ENCODE measurements around the gene FGFR4. TPM values are rescaled to one million over a fixed set of nuclear protein-coding genes. Genes with fewer than 3 reads are reported as not detected.
A peak's percentile ranks its signal among the peaks of the same experiment; 100 is the strongest.

FGFR4 gene
- total RNA-seq, 1 experiment from 2014 or later = 24.6 TPM

DNA sequence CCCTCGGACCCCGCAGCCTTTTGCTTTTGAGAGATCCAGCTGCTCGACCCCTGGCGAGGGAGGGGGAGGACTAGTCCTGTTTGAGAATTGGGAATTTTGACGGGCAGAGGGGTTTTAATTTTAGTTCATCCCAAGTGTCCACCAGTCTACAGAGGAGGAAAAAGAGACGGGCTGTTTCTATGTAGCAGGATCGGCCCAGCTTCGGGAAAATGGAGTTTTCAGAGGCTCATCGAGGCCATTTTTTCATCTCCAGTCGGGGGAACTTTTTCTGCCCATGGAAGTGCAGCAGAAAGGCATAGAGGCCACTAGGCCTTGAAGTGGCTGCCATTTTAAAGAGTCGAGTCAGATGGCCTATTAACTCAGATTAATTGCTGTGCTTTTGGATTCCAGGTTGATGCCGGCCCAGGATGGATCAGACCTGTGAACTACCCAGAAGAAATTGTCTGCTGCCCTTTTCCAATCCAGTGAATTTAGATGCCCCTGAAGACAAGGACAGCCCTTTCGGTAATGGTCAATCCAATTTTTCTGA, 48.0 kb downstream of the FGFR4 start:
- Histone ChIP-seq H3K27ac (ENCODE audit: low read length) (peak overlapping the region; percentile 35), H3K79me2 (ENCODE audit: low read length) (peaks cover 53% of the 10 kb centered on the region), H2AFZ (ENCODE audit: low read length) (peak overlapping the region; percentile 94), H3K4me2 (ENCODE audit: low read length) (peak overlapping the region; percentile 98), H4K20me1 (ENCODE audit: low read length) (no peaks in the 10 kb centered on the region; the same call in 1 of the 2 replicates), H3K9ac (ENCODE audit: low read length) (peak overlapping the region; percentile 99), H3F3A (ENCODE audit: low read length, unreplicated experiment) (no peaks in the 10 kb centered on the region), H3K27me3 (ENCODE audit: low read length) (no peaks in the 10 kb centered on the region), H3K36me3 (ENCODE audit: low read depth, low read length) (peaks cover 17% of the 10 kb centered on the region), H3K9me2 (replicated peaks; ENCODE audit: low read length) (no peaks in the 10 kb centered on the region), H3K9me3 (ENCODE audit: low read length) (no peaks in the 10 kb centered on the region), H3K4me3 (ENCODE audit: low read length) (peak overlapping the region; percentile 79), H3K4me1 (ENCODE audit: insufficient read depth, low read length) (peaks cover 31% of the 10 kb centered on the region)
- TSS peak; percentile 49 for BruUV-seq (replicated peaks)
- TF ChIP-seq EZH2phosphoT487 (IDR thresholded peaks at IDR 0.05; ENCODE audit: borderline replicate concordance, low read length) = no peak
- TF ChIP-seq EZH2 (IDR thresholded peaks at IDR 0.05; ENCODE audit: low read length, unreplicated experiment) = no peak
- TF ChIP-seq, protein P1, sequence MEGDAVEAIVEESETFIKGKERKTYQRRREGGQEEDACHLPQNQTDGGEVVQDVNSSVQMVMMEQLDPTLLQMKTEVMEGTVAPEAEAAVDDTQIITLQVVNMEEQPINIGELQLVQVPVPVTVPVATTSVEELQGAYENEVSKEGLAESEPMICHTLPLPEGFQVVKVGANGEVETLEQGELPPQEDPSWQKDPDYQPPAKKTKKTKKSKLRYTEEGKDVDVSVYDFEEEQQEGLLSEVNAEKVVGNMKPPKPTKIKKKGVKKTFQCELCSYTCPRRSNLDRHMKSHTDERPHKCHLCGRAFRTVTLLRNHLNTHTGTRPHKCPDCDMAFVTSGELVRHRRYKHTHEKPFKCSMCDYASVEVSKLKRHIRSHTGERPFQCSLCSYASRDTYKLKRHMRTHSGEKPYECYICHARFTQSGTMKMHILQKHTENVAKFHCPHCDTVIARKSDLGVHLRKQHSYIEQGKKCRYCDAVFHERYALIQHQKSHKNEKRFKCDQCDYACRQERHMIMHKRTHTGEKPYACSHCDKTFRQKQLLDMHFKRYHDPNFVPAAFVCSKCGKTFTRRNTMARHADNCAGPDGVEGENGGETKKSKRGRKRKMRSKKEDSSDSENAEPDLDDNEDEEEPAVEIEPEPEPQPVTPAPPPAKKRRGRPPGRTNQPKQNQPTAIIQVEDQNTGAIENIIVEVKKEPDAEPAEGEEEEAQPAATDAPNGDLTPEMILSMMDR (conservative IDR thresholded peaks at IDR 0.05; ENCODE audit: low read depth, low read length) = no peak
- POLR2A ChIA-PET (ENCODE audit: unreplicated experiment) = no interaction called here
- peak; percentile 14 for DNase-seq
- intact Hi-C loops (cut with micrococcal nuclease) = loop anchor here (5.0 kb wide), 1 partner anchor 168 kb away; the partner anchor contains the start of genes PRELID1 and RAB24
- ATAC-seq = peak; percentile 0; the same call in 1 of the 2 replicates
- CTCF ChIA-PET = no interaction called here

DNA sequence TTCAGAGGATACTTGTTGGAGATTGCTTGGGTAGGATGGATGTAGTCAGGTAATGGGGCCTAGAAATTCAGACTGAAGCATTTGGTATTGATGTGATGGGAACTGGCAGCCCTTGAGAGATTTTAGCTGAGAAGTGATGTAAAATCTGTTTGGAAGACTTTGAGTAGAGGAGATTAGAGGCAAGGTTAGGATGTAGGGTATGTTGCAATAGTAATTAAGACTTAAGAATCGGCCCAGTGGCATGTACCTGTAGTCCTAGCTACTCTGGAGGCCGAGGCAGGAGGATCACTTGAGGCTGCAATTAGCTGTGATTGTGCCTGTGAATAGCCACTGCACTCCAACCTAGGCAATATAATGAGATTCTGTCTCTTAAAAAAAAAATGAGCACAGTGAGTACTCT, 53.6 kb downstream of the FGFR4 start:
- Histone ChIP-seq H3K4me1 (ENCODE audit: insufficient read depth, low read length) (peaks cover 23% of the 10 kb centered on the region), H3K27me3 (ENCODE audit: low read length) (no peaks in the 10 kb centered on the region), H3K9me3 (ENCODE audit: low read length) (no peaks in the 10 kb centered on the region), H3K9me2 (replicated peaks; ENCODE audit: low read length) (no peaks in the 10 kb centered on the region), H3K9ac (ENCODE audit: low read length) (no peak overlapping the region), H2AFZ (ENCODE audit: low read length) (no peak overlapping the region), H4K20me1 (ENCODE audit: low read length) (peaks cover 7% of the 10 kb centered on the region), H3K27ac (ENCODE audit: low read length) (no peak overlapping the region), H3F3A (ENCODE audit: low read length, unreplicated experiment) (no peaks in the 10 kb centered on the region), H3K79me2 (ENCODE audit: low read length) (peaks cover 93% of the 10 kb centered on the region), H3K4me2 (ENCODE audit: low read length) (no peak overlapping the region), H3K36me3 (ENCODE audit: low read depth, low read length) (peaks cover 35% of the 10 kb centered on the region), H3K4me3 (ENCODE audit: low read length) (no peak overlapping the region)
- DNase-seq (no peak), ATAC-seq (no peak)
- BruUV-seq (replicated peaks) = no TSS peak
- POLR2A ChIA-PET (ENCODE audit: unreplicated experiment) = no interaction called here
- TF ChIP-seq EZH2phosphoT487 (IDR thresholded peaks at IDR 0.05; ENCODE audit: borderline replicate concordance, low read length) = no peak
- no peak for TF ChIP-seq EZH2 (IDR thresholded peaks at IDR 0.05; ENCODE audit: low read length, unreplicated experiment)
- TF ChIP-seq, protein P1 (conservative IDR thresholded peaks at IDR 0.05; ENCODE audit: low read depth, low read length) = no peak
- CTCF ChIA-PET = no interaction called here
- intact Hi-C loops (cut with micrococcal nuclease) = loop anchor here (5.0 kb wide), 1 partner anchor 112 kb away; no protein-coding TSS in a partner anchor

DNA sequence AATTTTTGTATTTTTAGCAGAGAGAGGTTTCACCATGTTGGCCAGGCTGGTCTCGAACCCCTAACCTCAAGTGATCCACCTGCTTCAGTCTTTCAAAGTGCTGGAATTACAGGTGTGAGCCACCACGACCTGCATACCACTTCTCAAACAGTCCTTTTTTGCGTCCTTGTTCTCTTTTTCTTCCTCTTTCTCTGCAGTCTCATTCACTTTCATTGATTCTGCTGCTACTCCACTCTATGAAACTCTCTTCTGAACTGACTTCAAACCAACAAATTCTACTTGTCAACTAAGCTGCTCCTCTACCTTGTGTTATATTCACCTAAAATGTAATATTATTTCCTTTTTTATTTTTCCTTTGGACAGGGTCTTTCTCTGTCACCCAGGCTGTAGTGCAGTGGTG, 54.8 kb downstream of the FGFR4 start:
- POLR2A ChIA-PET (ENCODE audit: unreplicated experiment) = no interaction called here
- BruUV-seq (replicated peaks) = no TSS peak

More for the DNA sequence above, 54.8 kb downstream of the FGFR4 start:
- Histone ChIP-seq H3K9ac (ENCODE audit: low read length) (no peak overlapping the region), H3K4me2 (ENCODE audit: low read length) (no peak overlapping the region), H3K4me3 (ENCODE audit: low read length) (no peak overlapping the region), H3K27me3 (ENCODE audit: low read length) (no peaks in the 10 kb centered on the region), H3K4me1 (ENCODE audit: insufficient read depth, low read length) (peaks cover 11% of the 10 kb centered on the region), H3K36me3 (ENCODE audit: low read depth, low read length) (peaks cover 31% of the 10 kb centered on the region), H3K9me2 (replicated peaks; ENCODE audit: low read length) (no peaks in the 10 kb centered on the region), H3F3A (ENCODE audit: low read length, unreplicated experiment) (no peaks in the 10 kb centered on the region), H3K9me3 (ENCODE audit: low read length) (no peaks in the 10 kb centered on the region), H3K27ac (ENCODE audit: low read length) (no peak overlapping the region), H4K20me1 (ENCODE audit: low read length) (peaks cover 7% of the 10 kb centered on the region), H3K79me2 (ENCODE audit: low read length) (peaks cover 92% of the 10 kb centered on the region), H2AFZ (ENCODE audit: low read length) (no peak overlapping the region)
- CTCF ChIA-PET = no interaction called here
- TF ChIP-seq, protein P1 (conservative IDR thresholded peaks at IDR 0.05; ENCODE audit: low read depth, low read length) = no peak
- TF ChIP-seq EZH2phosphoT487 (IDR thresholded peaks at IDR 0.05; ENCODE audit: borderline replicate concordance, low read length) (no peak), EZH2 (IDR thresholded peaks at IDR 0.05; ENCODE audit: low read length, unreplicated experiment) (no peak)
- ATAC-seq (no peak), DNase-seq (no peak)
- intact Hi-C loops (cut with micrococcal nuclease) = loop anchor here (5.0 kb wide), 1 partner anchor 111 kb away; no protein-coding TSS in a partner anchor
